BE2C (cell line): ENCODE data around the gene PIK3R5.

ENCODE experiments used
- DNase-seq: peaks from one replicate; pipeline ENCODE4 v3.0.0-alpha.2; 2020
- H3K27me3 ChIP-seq: fragments of 250-450 bp; sonication (Bioruptor Pico); 2 replicates; pipeline ENCODE4 v1.5.1; 2020; ENCODE audit warnings: mild to moderate bottlenecking
- H3K36me3 ChIP-seq: fragments of 250-450 bp; sonication (Bioruptor Pico); 2 replicates; pipeline ENCODE4 v1.5.1; 2020; ENCODE audit warnings: mild to moderate bottlenecking
- H3K4me1 ChIP-seq: fragments of 250-450 bp; sonication (Bioruptor Pico); 2 replicates; pipeline ENCODE4 v1.5.1; 2020
- H3K4me3 ChIP-seq: 2 replicates; pipeline ENCODE4 v1.5.1; 2011; ENCODE audit warnings: low read depth, low read length
- H3K9me3 ChIP-seq: fragments of 250-450 bp; sonication (Bioruptor Pico); 2 replicates; pipeline ENCODE4 v1.5.1; 2020
- CTCF ChIP-seq: IDR thresholded peaks from 2 replicates; pipeline ENCODE4 v1.5.1; 2012; ENCODE audit warnings: mild to moderate bottlenecking, low read depth, low read length

PIK3R5 gene

DNA sequence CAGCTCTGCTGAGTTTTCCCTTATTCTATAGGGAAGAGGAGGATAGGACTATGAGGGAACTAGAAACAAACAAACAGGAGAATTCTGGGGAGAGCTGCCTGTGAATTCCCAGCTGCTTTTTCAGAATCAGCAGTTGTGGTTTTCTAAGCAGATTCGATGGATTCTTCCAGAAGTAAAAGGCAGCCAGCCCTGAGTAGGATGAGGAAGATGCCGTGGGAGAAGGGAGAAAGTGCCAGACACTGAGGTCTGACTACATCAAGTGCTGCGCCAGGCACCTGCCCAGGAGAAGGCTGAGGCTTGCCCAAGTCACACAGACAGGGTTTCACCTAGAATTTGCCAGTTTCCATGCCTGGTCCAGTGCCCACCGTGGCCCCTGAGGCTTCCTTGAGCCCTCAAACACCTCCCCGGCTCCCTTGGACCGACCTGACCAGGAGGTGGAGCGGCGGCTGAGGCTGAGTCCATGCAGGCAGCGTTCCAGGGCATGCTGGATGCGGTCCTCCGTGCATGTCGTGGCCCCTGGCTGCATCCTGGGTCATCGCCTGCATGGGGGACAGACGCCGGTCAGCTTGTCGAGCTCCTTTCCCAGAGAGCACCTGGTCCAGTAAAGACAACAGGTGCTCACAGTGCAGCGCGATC, 54.4 kb downstream of the PIK3R5 start:
- TF ChIP-seq CTCF: no peak
- Histone ChIP-seq H3K9me3 (no peaks in the 10 kb centered on the region), H3K4me3 (no peak overlapping the region), H3K27me3 (no peaks in the 10 kb centered on the region), H3K4me1 (no peaks in the 10 kb centered on the region), H3K36me3 (no peaks in the 10 kb centered on the region)
- DNase-seq: no peak

DNA sequence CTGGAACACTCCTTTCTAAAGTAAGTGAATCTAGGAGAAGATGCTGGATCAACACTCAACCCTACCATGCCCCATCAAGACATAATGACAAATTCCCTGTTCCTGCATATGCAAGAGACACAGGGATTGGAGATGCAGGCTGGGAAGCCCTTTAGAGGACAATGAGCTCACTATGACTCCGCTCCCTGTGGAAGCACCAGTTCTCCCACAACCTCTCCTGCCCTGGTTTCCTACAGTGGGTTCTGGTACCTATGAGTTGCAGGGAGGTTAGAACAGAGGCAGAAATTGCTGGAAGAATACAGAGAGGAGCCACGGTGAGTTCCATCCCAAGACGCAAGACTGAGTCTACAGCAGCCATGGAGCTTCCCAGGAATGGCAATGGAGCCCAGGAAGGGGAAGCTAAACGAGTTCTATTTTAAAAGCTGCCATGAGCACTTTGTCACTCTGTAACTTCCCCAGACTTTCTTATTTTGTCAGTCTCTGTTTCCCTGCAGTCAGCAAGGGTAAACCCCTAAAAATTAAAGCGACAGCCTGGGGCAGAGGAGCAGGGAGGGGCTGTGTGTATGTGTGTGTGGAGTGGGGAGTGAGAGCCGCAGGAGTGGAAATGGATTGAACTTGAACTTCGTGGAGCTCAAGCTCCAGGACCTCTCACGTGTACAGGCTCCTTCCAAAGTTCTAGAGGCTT, 55.8 kb downstream of the PIK3R5 start:
- H3K4me3 ChIP-seq: no peak overlapping the region
- no peak for DNase-seq
- no peaks in the 10 kb centered on the region for H3K36me3 ChIP-seq
- no peaks in the 10 kb centered on the region for H3K9me3 ChIP-seq
- no peak for TF ChIP-seq CTCF
- no peaks in the 10 kb centered on the region for H3K4me1 ChIP-seq
- H3K27me3 ChIP-seq: no peaks in the 10 kb centered on the region

GRCh38 chr17:8905331-8905730, 60.2 kb downstream of the PIK3R5 start:
- no peak for TF ChIP-seq CTCF
- no peaks in the 10 kb centered on the region for H3K4me1 ChIP-seq
- DNase-seq: no peak

GRCh38 chr17:8904686-8905085, 60.8 kb downstream of the PIK3R5 start:
- Histone ChIP-seq H3K4me1 (no peaks in the 10 kb centered on the region), H3K27me3 (no peaks in the 10 kb centered on the region), H3K9me3 (no peaks in the 10 kb centered on the region), H3K4me3 (no peak overlapping the region), H3K36me3 (no peaks in the 10 kb centered on the region)
- no peak for DNase-seq
- TF ChIP-seq CTCF: no peak

More at GRCh38 chr17:8905331-8905730, 60.2 kb downstream of the PIK3R5 start:
- no peaks in the 10 kb centered on the region for H3K36me3 ChIP-seq
- no peak overlapping the region for H3K4me3 ChIP-seq
- H3K9me3 ChIP-seq: no peaks in the 10 kb centered on the region
- H3K27me3 ChIP-seq: no peaks in the 10 kb centered on the region

- TF ChIP-seq CTCF: no peak
- DNase-seq: no peak
- Histone ChIP-seq H3K4me1 (no peaks in the 10 kb centered on the region), H3K27me3 (no peaks in the 10 kb centered on the region), H3K4me3 (no peak overlapping the region), H3K36me3 (no peaks in the 10 kb centered on the region), H3K9me3 (no peaks in the 10 kb centered on the region)
Observed at GRCh38 chr17:8904201-8904600, 61.3 kb downstream of the PIK3R5 start.
